DMS 273 (cell line): ENCODE measurements around the gene GRK5.

ENCODE experiments used
- DNase-seq: peaks from one replicate; lab custom pipeline; 2025; ENCODE audit not compliant: unreplicated experiment; lab: John Stamatoyannopoulos, UW

The GRK5 gene

GRCh38 chr10:119355930-119356329, 148.6 kb downstream of the GRK5 start:
- DNase-seq, result peak; percentile 41

- DNase-seq, result no peak
Measured at GRCh38 chr10:119357412-119358151, 150.2 kb downstream of the GRK5 start.

GRCh38 chr10:119358152-119358512, 150.8 kb downstream of the GRK5 start:
- DNase-seq, result no peak

GRCh38 chr10:119358567-119358966, 151.2 kb downstream of the GRK5 start:
- no peak for DNase-seq

- DNase-seq, result no peak
Measured at GRCh38 chr10:119359025-119359424, 151.7 kb downstream of the GRK5 start.

- no peak for DNase-seq
Measured at GRCh38 chr10:119360181-119360921, 153.0 kb downstream of the GRK5 start.

- DNase-seq, result no peak
Measured at GRCh38 chr10:119361037-119361436, 153.7 kb downstream of the GRK5 start.

- no peak for DNase-seq
Measured at GRCh38 chr10:119362122-119362521, 154.8 kb downstream of the GRK5 start.

- no peak for DNase-seq
Measured at GRCh38 chr10:119364645-119365600, 157.6 kb downstream of the GRK5 start.

- DNase-seq, result no peak
Measured at GRCh38 chr10:119365773-119366599, 158.6 kb downstream of the GRK5 start.

- DNase-seq, result no peak
Measured at GRCh38 chr10:119367841-119368549, 160.6 kb downstream of the GRK5 start.

GRCh38 chr10:119368581-119368980, 161.2 kb downstream of the GRK5 start:
- peak; percentile 19 for DNase-seq

- no peak for DNase-seq
Measured at GRCh38 chr10:119368991-119369869, 161.9 kb downstream of the GRK5 start.

- DNase-seq, result peak; percentile 56
Measured at GRCh38 chr10:119370111-119370741, 162.9 kb downstream of the GRK5 start.

- no peak for DNase-seq
Measured at GRCh38 chr10:119370972-119371703, 163.8 kb downstream of the GRK5 start.

GRCh38 chr10:119371704-119372663, 164.6 kb downstream of the GRK5 start:
- no peak for DNase-seq
